ENCODE data around the gene OPHN1. TPM values are rescaled to one million over a fixed set of nuclear protein-coding genes. Genes with fewer than 3 reads are reported as not detected.

OPHN1 gene
- total and polyA plus RNA-seq, 12 donors, result 2.1 to 7.1 (median 5.2) TPM

DNA sequence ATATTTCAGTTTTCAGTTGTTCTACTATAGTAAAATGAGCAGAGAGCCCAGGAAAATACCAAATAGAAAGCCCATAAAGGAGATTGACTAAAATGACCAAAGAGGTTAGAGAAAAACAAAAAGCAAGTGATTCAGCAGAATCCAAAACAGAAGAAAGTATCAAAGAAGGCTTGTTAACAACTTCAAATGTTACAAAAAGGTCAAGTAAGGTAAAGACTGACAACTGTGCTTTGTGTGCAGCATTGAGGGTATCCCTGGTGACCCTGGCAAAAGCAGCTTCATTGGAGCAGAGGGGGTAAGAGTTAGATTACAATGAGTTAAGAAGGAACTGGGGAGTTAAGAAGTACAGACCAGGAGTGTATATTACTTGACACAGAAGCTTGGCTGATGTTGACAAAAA is 317.9 kb downstream of the OPHN1 start:
- intact Hi-C loops (cut with DNase I), result no loop called here
- DNase-seq (no peak), ATAC-seq (no peak)
- H3K27me3 ChIP-seq, result peaks cover 0 to 30% (median 0%) of the 10 kb centered on the region in 7 donors
- H3K9me3 ChIP-seq, result no peaks in the 10 kb centered on the region
- TF ChIP-seq, protein P1, sequence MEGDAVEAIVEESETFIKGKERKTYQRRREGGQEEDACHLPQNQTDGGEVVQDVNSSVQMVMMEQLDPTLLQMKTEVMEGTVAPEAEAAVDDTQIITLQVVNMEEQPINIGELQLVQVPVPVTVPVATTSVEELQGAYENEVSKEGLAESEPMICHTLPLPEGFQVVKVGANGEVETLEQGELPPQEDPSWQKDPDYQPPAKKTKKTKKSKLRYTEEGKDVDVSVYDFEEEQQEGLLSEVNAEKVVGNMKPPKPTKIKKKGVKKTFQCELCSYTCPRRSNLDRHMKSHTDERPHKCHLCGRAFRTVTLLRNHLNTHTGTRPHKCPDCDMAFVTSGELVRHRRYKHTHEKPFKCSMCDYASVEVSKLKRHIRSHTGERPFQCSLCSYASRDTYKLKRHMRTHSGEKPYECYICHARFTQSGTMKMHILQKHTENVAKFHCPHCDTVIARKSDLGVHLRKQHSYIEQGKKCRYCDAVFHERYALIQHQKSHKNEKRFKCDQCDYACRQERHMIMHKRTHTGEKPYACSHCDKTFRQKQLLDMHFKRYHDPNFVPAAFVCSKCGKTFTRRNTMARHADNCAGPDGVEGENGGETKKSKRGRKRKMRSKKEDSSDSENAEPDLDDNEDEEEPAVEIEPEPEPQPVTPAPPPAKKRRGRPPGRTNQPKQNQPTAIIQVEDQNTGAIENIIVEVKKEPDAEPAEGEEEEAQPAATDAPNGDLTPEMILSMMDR (IDR thresholded peaks at IDR 0.05), result no peak
- no peak overlapping the region for H3K27ac ChIP-seq
- H3K4me3 ChIP-seq, result no peak overlapping the region
- H3K36me3 ChIP-seq, result peaks cover 0 to 18% (median 0%) of the 10 kb centered on the region in 9 donors
- peaks cover 0 to 8% (median 0%) of the 10 kb centered on the region in 9 donors for H3K4me1 ChIP-seq

DNA sequence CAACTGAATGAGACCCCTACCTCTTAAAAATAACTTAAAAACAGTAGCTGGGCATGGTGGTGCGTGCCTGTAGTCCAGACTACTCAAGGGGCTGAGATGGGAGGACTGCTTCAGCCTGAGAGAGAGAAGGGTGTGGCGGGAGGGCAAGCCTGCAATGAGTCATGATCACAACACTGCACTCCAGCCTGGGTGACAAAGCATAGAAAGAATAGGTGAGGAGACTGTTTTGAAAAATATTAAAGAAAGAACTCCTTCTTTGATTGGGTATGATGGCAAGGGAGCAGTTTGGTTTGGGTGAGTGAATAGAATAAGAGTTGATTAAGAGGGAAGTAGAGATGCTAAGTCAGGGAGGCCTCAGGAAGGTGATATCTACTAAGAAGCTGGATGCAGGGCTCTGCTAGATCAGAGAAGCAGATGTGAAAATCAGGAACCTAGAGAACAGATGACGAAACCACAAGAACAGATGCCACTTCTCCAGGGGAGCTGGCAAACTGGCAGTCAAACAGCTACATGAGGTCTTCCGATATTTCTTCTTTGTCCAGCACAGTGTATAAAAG is 318.6 kb downstream of the OPHN1 start:
- Histone ChIP-seq H3K4me3 (no peak overlapping the region), H3K9me3 (no peaks in the 10 kb centered on the region), H3K27ac (no peak overlapping the region), H3K27me3 (peaks cover 0 to 26% (median 0%) of the 10 kb centered on the region in 7 donors), H3K4me1 (peaks cover 0 to 8% (median 0%) of the 10 kb centered on the region in 9 donors), H3K36me3 (peaks cover 0 to 25% (median 0%) of the 10 kb centered on the region in 9 donors)
- TF ChIP-seq, protein P1 (IDR thresholded peaks at IDR 0.05), result no peak
- intact Hi-C loops (cut with DNase I), result no loop called here
- DNase-seq (no peak), ATAC-seq (peak in 1 of 8 donors; percentile 39)
- 92 to 94% methylated on average over 4 of the region's 4 CpGs for WGBS, 2 donors

DNA sequence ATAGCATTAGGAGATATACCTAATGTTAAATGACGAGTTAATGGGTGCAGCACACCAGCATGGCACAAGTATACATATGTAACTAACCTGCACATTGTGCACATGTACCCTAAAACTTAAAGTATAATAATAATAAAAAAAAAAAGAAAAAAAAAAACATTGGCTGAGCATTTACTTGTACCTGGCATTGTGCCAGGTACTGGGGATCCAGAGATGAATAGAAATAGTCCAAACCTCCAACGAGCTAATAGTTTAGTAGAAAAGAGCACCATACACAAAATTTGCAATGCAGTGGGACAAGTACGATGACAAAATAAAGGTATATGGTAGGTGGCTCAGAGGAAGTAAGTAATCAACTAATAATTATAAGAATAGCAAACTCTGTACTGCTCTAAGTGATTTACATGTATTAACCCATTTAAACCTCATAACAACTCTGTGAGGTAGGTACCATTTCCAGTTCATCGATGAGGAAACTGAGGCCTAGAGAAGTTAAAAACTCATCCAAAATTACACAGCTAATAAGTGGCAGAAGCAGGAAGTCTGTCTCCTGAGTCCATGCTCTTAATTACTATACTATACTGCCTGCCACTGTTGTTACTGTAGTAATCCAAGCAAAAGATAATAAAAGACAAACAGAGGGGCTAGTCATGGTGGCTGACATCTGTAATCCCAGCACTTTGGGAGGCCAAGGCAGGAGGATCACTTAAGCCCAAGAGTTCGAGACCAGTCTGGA is 319.3 kb downstream of the OPHN1 start:
- Histone ChIP-seq H3K4me1 (peaks cover 0 to 8% (median 0%) of the 10 kb centered on the region in 9 donors), H3K9me3 (no peaks in the 10 kb centered on the region), H3K27ac (no peak overlapping the region), H3K27me3 (peaks cover 0 to 29% (median 0%) of the 10 kb centered on the region in 7 donors), H3K4me3 (no peak overlapping the region), H3K36me3 (peaks cover 0 to 26% (median 0%) of the 10 kb centered on the region in 9 donors)
- TF ChIP-seq, protein P1 (IDR thresholded peaks at IDR 0.05), result no peak
- 78% methylated on average over 4 of the region's 5 CpGs for WGBS, 2 donors
- ATAC-seq (no peak), DNase-seq (no peak)
- intact Hi-C loops (cut with DNase I), result no loop called here

DNA sequence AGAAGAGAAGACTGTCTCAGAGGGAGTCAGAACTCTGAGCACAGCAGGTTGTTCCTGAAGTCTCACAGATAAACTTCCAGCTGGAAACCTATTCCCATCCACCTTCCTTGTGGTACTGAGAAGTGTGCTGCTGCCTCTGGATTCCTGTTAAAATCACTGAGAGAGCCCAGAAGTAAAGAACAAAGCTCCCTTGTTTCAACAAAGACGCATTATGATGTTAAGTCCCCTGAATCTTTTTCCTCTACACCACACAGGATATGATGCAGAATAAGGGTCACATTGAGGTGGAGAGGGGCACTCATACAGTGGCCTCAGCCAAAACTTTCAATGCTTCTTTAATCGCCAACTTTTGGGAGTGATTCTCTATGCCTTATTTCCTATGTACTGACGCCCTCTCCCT is 321.0 kb downstream of the OPHN1 start:
- no peak overlapping the region for H3K4me3 ChIP-seq
- ATAC-seq (peak in 1 of 8 donors; percentile 42), DNase-seq (no peak)
- TF ChIP-seq, protein P1 (IDR thresholded peaks at IDR 0.05), result no peak
- WGBS, 2 donors, result 59 to 73% methylated on average over 3 of the region's 3 CpGs
- H3K27me3 ChIP-seq, result peaks cover 0 to 29% (median 0%) of the 10 kb centered on the region in 7 donors
- H3K27ac ChIP-seq, result peak overlapping the region in 1 of 10 donors; percentile 28
- no peaks in the 10 kb centered on the region for H3K9me3 ChIP-seq
- intact Hi-C loops (cut with DNase I), result no loop called here
- H3K4me1 ChIP-seq, result peaks cover 0 to 8% (median 0%) of the 10 kb centered on the region in 9 donors
- peaks cover 0 to 27% (median 0%) of the 10 kb centered on the region in 9 donors for H3K36me3 ChIP-seq
